IgD-negative memory B cell (primary cell): ENCODE measurements around the gene OPN3. TPM values are rescaled to one million over a fixed set of nuclear protein-coding genes. Genes with fewer than 3 reads are reported as not detected.

Experiments used
- H3K27ac Mint-ChIP-seq, 3 donors: one replicate each; pipeline ENCODE4 v1.8.0; 2020 to 2022; ENCODE audit warnings: mild to moderate bottlenecking in 3 of 3, mixed read lengths in 3 of 3, moderate library complexity in 1 of 3
- H3K27me3 Mint-ChIP-seq: one replicate; pipeline ENCODE4 v1.8.0; 2021; ENCODE audit warnings: mixed read lengths
- H3K36me3 Mint-ChIP-seq: one replicate; pipeline ENCODE4 v1.8.0; 2020; ENCODE audit warnings: mild to moderate bottlenecking, mixed read lengths
- H3K4me1 Mint-ChIP-seq, 3 donors: one replicate each; pipeline ENCODE4 v1.8.0; 2020 to 2022; ENCODE audit warnings: mixed read lengths in 3 of 3, mild to moderate bottlenecking in 1 of 3
- H3K4me3 Mint-ChIP-seq, 4 donors: one replicate each; pipeline ENCODE4 v1.8.0; 2020 to 2022; ENCODE audit warnings: mild to moderate bottlenecking in 4 of 4, mixed read lengths in 4 of 4, moderate library complexity in 3 of 4
- H3K9me3 Mint-ChIP-seq, 3 donors: one replicate each; pipeline ENCODE4 v1.8.0; 2020 to 2021; ENCODE audit warnings: mixed read lengths in 3 of 3, mild to moderate bottlenecking in 1 of 3
- polyA plus RNA-seq: library from polyadenylated mRNA; unstranded; fragments of 300-500 nt; fragmentation: Illumina TruSeq; gene quantifications from one replicate; pipeline ENCODE4 v1.2.3, GENCODE V29; 2021

OPN3 gene
- polyA plus RNA-seq, 1 donor from 2014 or later = 76.7 TPM

GRCh38 chr1:241560146-241560848 lies 79.9 kb downstream of the OPN3 start:
- Mint-ChIP-seq H3K9me3 (no peaks in the 10 kb centered on the region), H3K27ac (no peak overlapping the region), H3K4me1 (peaks cover 4 to 16% (median 4%) of the 10 kb centered on the region in 3 donors), H3K36me3 (peaks cover 22% of the 10 kb centered on the region), H3K4me3 (no peak overlapping the region), H3K27me3 (no peaks in the 10 kb centered on the region)

- H3K27me3 Mint-ChIP-seq = no peaks in the 10 kb centered on the region
Observed at GRCh38 chr1:241557551-241558193, 82.5 kb downstream of the OPN3 start.

GRCh38 chr1:241557031-241557430 lies 83.1 kb downstream of the OPN3 start:
- H3K27me3 Mint-ChIP-seq = no peaks in the 10 kb centered on the region
- H3K4me3 Mint-ChIP-seq = no peak overlapping the region
- H3K27ac Mint-ChIP-seq = no peak overlapping the region
- H3K36me3 Mint-ChIP-seq = peaks cover 16% of the 10 kb centered on the region
- no peaks in the 10 kb centered on the region for H3K9me3 Mint-ChIP-seq
- H3K4me1 Mint-ChIP-seq = peaks cover 14 to 26% (median 14%) of the 10 kb centered on the region in 3 donors

More at GRCh38 chr1:241557551-241558193, 82.5 kb downstream of the OPN3 start:
- peaks cover 19% of the 10 kb centered on the region for H3K36me3 Mint-ChIP-seq
- H3K9me3 Mint-ChIP-seq = no peaks in the 10 kb centered on the region
- peak overlapping the region in 1 of 3 donors; percentile 41 for H3K27ac Mint-ChIP-seq
- no peak overlapping the region for H3K4me3 Mint-ChIP-seq
- peaks cover 8 to 20% (median 9%) of the 10 kb centered on the region in 3 donors for H3K4me1 Mint-ChIP-seq

- H3K9me3 Mint-ChIP-seq = no peaks in the 10 kb centered on the region
- no peak overlapping the region for H3K4me3 Mint-ChIP-seq
- peaks cover 18 to 41% (median 26%) of the 10 kb centered on the region in 3 donors for H3K4me1 Mint-ChIP-seq
- H3K36me3 Mint-ChIP-seq = peaks cover 11% of the 10 kb centered on the region
- H3K27ac Mint-ChIP-seq = no peak overlapping the region
- no peaks in the 10 kb centered on the region for H3K27me3 Mint-ChIP-seq
Observed at GRCh38 chr1:241555526-241555925, 84.6 kb downstream of the OPN3 start.

- H3K27me3 Mint-ChIP-seq = no peaks in the 10 kb centered on the region
- H3K4me3 Mint-ChIP-seq = no peak overlapping the region
- no peak overlapping the region for H3K27ac Mint-ChIP-seq
- H3K9me3 Mint-ChIP-seq = no peaks in the 10 kb centered on the region
- peaks cover 11% of the 10 kb centered on the region for H3K36me3 Mint-ChIP-seq
- peaks cover 21 to 43% (median 29%) of the 10 kb centered on the region in 3 donors for H3K4me1 Mint-ChIP-seq
Observed at GRCh38 chr1:241553886-241554592, 86.1 kb downstream of the OPN3 start.

- peak overlapping the region; percentile 98 to 99 (median 99) for H3K27ac Mint-ChIP-seq
- H3K4me3 Mint-ChIP-seq = peak overlapping the region; percentile 87 to 94 (median 90)
- no peaks in the 10 kb centered on the region for H3K9me3 Mint-ChIP-seq
- H3K27me3 Mint-ChIP-seq = no peaks in the 10 kb centered on the region
- peaks cover 11% of the 10 kb centered on the region for H3K36me3 Mint-ChIP-seq
- peaks cover 26 to 29% (median 28%) of the 10 kb centered on the region in 3 donors for H3K4me1 Mint-ChIP-seq
Observed at GRCh38 chr1:241551759-241552638, 88.2 kb downstream of the OPN3 start.

- H3K27ac Mint-ChIP-seq = peak overlapping the region; percentile 3 to 99 (median 98)
- peaks cover 6% of the 10 kb centered on the region for H3K36me3 Mint-ChIP-seq
Observed at GRCh38 chr1:241550318-241550717, 89.9 kb downstream of the OPN3 start.

GRCh38 chr1:241548008-241548407 lies 92.2 kb downstream of the OPN3 start:
- H3K27ac Mint-ChIP-seq = peak overlapping the region; percentile 10 to 81 (median 36)
- H3K9me3 Mint-ChIP-seq = peaks cover 0 to 4% (median 0%) of the 10 kb centered on the region in 3 donors
- peak overlapping the region in 1 of 4 donors; percentile 5 for H3K4me3 Mint-ChIP-seq
- H3K27me3 Mint-ChIP-seq = no peaks in the 10 kb centered on the region
- peaks cover 27 to 45% (median 30%) of the 10 kb centered on the region in 3 donors for H3K4me1 Mint-ChIP-seq
- peaks cover 7% of the 10 kb centered on the region for H3K36me3 Mint-ChIP-seq

More at GRCh38 chr1:241550318-241550717, 89.9 kb downstream of the OPN3 start:
- no peaks in the 10 kb centered on the region for H3K27me3 Mint-ChIP-seq
- peaks cover 0 to 4% (median 0%) of the 10 kb centered on the region in 3 donors for H3K9me3 Mint-ChIP-seq
- H3K4me3 Mint-ChIP-seq = peak overlapping the region in 2 of 4 donors; percentile 53 to 87
- H3K4me1 Mint-ChIP-seq = peaks cover 26 to 37% (median 33%) of the 10 kb centered on the region in 3 donors

Other genes with a start within 250 kb of the OPN3 start
- 47.1 TPM for gene FH, start 120.6 kb downstream of the OPN3 start, polyA plus RNA-seq
- gene KMO, start 108.0 kb downstream of the OPN3 start, polyA plus RNA-seq = 10.9 TPM
- 5.3 TPM for gene CHML, start within 50 bp of the OPN3 start, polyA plus RNA-seq
- gene WDR64, start 11.9 kb upstream of the OPN3 start, polyA plus RNA-seq = 0.90 TPM
- 0.29 TPM for gene EXO1, start 207.8 kb upstream of the OPN3 start, polyA plus RNA-seq